ENCODE data around the gene DLD. TPM values are rescaled to one million over a fixed set of nuclear protein-coding genes. Genes with fewer than 3 reads are reported as not detected.

DLD gene
- polyA plus RNA-seq, 2 of the 4 experiments (the other 2 are of a cell fraction), result 129 to 179 TPM

- TF ChIP-seq REST (IDR thresholded peaks at IDR 0.05) (no peak), HOXA7 (CRISPR knock-in tag; IDR thresholded peaks at IDR 0.05) (no peak), MAFK (IDR thresholded peaks at IDR 0.05; ENCODE audit: partially characterized antibody) (no peak), EP300 (IDR thresholded peaks at IDR 0.05) (no peak), RAD21 (conservative IDR thresholded peaks at IDR 0.05 in 1 of 2, IDR thresholded peaks at IDR 0.05 in 1 of 2) (no peak; a peak in 1 of 5 replicates), FOSL2 (IDR thresholded peaks at IDR 0.05) (no peak), FOSL2 (CRISPR knock-in tag; IDR thresholded peaks at IDR 0.05) (peak; percentile 17; the same call in 1 of the 2 replicates)
Observed at GRCh38 chr7:107890962-107891635, at the start of gene DLD (continued).

GRCh38 chr7:107842213-107842612, 48.8 kb upstream of the DLD start:
- 73% methylated on average over 3 of the region's 3 CpGs for WGBS (ENCODE audit: missing lambda C conversion rate)
- CTCF ChIA-PET, result no interaction called here
- FAIRE-seq, result no peak

GRCh38 chr7:107843184-107843583, 47.8 kb upstream of the DLD start:
- TF ChIP-seq MAZ (IDR thresholded peaks at IDR 0.05; ENCODE audit: borderline replicate concordance, low read depth, low read length) (no peak), MAFK (IDR thresholded peaks at IDR 0.05; ENCODE audit: partially characterized antibody) (no peak), ELK1 (IDR thresholded peaks at IDR 0.05; ENCODE audit: low read depth, low read length) (no peak), NPAS2 (CRISPR knock-in tag; IDR thresholded peaks at IDR 0.05; ENCODE audit: borderline replicate concordance) (no peak), TFCP2L1 (CRISPR knock-in tag; IDR thresholded peaks at IDR 0.05) (no peak), POLR2A (IDR thresholded peaks at IDR 0.05; ENCODE audit: low read length) (no peak), HOXA7 (CRISPR knock-in tag; IDR thresholded peaks at IDR 0.05) (no peak), CTCF (IDR thresholded peaks at IDR 0.05) (no peak), SREBF2 (IDR thresholded peaks at IDR 0.05) (no peak), EHMT2 (IDR thresholded peaks at IDR 0.05; ENCODE audit: low read depth) (no peak), FOXS1 (CRISPR knock-in tag; IDR thresholded peaks at IDR 0.05) (no peak), GATA3 (IDR thresholded peaks at IDR 0.05; ENCODE audit: borderline replicate concordance) (no peak), CBX2 (IDR thresholded peaks at IDR 0.05; ENCODE audit: borderline replicate concordance, low read depth) (no peak), ESRRA (IDR thresholded peaks at IDR 0.05; ENCODE audit: borderline replicate concordance, low read length) (no peak), ATOH8 (CRISPR knock-in tag; IDR thresholded peaks at IDR 0.05; ENCODE audit: low read depth) (no peak), HEYL (CRISPR knock-in tag; IDR thresholded peaks at IDR 0.05) (no peak), MYC (IDR thresholded peaks at IDR 0.05; ENCODE audit: borderline replicate concordance, low read length) (no peak), JUNB (IDR thresholded peaks at IDR 0.05) (no peak), KDM5A (IDR thresholded peaks at IDR 0.05) (no peak), CEBPB (IDR thresholded peaks at IDR 0.05) (no peak)
- Histone ChIP-seq H3K4me2 (no peak overlapping the region), H3K4me1 (no peaks in the 10 kb centered on the region), H3K27ac (no peak overlapping the region), H3K9me3 (no peaks in the 10 kb centered on the region), H3K4me3 (no peak overlapping the region)
- FAIRE-seq, result no peak
- no peak for ATAC-seq
- WGBS (ENCODE audit: missing lambda C conversion rate), result 80% methylated on average over 16 of the region's 16 CpGs
- DNase-seq (ENCODE audit: low read depth in 1 of 2, low spot score in 1 of 2), result no peak
- CTCF ChIA-PET, result no interaction called here
- POLR2A ChIA-PET, result no interaction called here

More at GRCh38 chr7:107842213-107842612, 48.8 kb upstream of the DLD start:
- H3K4me1 ChIP-seq, result no peaks in the 10 kb centered on the region
- ATAC-seq, result no peak
- H3K4me2 ChIP-seq, result no peak overlapping the region
- no peak for DNase-seq (ENCODE audit: low read depth in 1 of 2, low spot score in 1 of 2)
- POLR2A ChIA-PET, result no interaction called here
- H3K9me3 ChIP-seq, result no peaks in the 10 kb centered on the region
- no peak overlapping the region for H3K4me3 ChIP-seq
- no peak overlapping the region for H3K27ac ChIP-seq
- TF ChIP-seq ZNF302 (CRISPR knock-in tag; IDR thresholded peaks at IDR 0.05), result no peak
- peak; percentile 41 for TF ChIP-seq MAFK (IDR thresholded peaks at IDR 0.05; ENCODE audit: partially characterized antibody)
- no peak for TF ChIP-seq HOXB13 (CRISPR knock-in tag; IDR thresholded peaks at IDR 0.05; ENCODE audit: low read depth)
- no peak for TF ChIP-seq CHD4 (IDR thresholded peaks at IDR 0.05; ENCODE audit: borderline replicate concordance)
